ENCODE results near the gene TTBK2. TPM values are rescaled to one million over a fixed set of nuclear protein-coding genes. Genes with fewer than 3 reads are reported as not detected.
A peak's percentile ranks its signal among the peaks of the same experiment; 100 is the strongest.

The TTBK2 gene
- total RNA-seq, 2 donors from 2014 or later, result 6.5 to 22.1 TPM

- intact Hi-C loops (cut with DNase I), result no loop called here
- H3K27me3 ChIP-seq, result no peaks in the 10 kb centered on the region
Measured at GRCh38 chr15:42724276-42724675, 196.3 kb downstream of the TTBK2 start.

DNA sequence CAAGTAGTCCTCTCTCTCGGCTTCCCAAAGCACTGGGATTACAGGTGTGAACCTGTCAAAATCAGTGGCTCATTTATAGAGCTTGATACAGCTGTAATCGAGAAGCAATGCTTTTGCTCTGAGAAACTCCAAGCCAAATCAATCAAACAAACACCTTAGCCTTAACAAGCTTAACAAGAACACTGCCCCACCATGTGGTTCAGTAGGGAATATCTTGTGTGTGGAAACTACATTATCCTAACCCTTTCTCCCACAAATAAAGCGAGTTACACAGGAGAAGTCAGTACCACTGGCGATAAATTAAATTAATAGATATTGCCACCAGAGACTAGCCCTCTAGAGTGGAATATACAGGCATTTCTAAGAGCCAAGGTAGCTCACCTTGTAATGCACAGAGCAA, 197.5 kb downstream of the TTBK2 start:
- peaks cover 0 to 18% of the 10 kb centered on the region in 2 donors for H3K36me3 ChIP-seq (replicated peaks in 1 of 2; ENCODE audit: insufficient read depth in 1 of 2, low read depth in 2 of 2)
- TF ChIP-seq, protein P1, sequence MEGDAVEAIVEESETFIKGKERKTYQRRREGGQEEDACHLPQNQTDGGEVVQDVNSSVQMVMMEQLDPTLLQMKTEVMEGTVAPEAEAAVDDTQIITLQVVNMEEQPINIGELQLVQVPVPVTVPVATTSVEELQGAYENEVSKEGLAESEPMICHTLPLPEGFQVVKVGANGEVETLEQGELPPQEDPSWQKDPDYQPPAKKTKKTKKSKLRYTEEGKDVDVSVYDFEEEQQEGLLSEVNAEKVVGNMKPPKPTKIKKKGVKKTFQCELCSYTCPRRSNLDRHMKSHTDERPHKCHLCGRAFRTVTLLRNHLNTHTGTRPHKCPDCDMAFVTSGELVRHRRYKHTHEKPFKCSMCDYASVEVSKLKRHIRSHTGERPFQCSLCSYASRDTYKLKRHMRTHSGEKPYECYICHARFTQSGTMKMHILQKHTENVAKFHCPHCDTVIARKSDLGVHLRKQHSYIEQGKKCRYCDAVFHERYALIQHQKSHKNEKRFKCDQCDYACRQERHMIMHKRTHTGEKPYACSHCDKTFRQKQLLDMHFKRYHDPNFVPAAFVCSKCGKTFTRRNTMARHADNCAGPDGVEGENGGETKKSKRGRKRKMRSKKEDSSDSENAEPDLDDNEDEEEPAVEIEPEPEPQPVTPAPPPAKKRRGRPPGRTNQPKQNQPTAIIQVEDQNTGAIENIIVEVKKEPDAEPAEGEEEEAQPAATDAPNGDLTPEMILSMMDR (IDR thresholded peaks at IDR 0.05), result peak in 4 of 7 experiments; percentile 6 to 18 (median 12)
- no peak for TF ChIP-seq POLR2A (IDR thresholded peaks at IDR 0.05)
- ATAC-seq, result no peak
- H3K4me1 ChIP-seq, result no peaks in the 10 kb centered on the region
- H3K27me3 ChIP-seq, result no peaks in the 10 kb centered on the region
- no peak overlapping the region for H3K4me3 ChIP-seq
- no peak for DNase-seq
- no peaks in the 10 kb centered on the region for H3K9me3 ChIP-seq
- 76 to 93% methylated on average over 4 of the region's 4 CpGs for whole genome bisulfite sequencing, 2 donors
- no peak overlapping the region for H3K27ac ChIP-seq
- intact Hi-C loops (cut with DNase I), result no loop called here

More at GRCh38 chr15:42724276-42724675, 196.3 kb downstream of the TTBK2 start:
- H3K4me3 ChIP-seq, result no peak overlapping the region
- no peak for ATAC-seq
- WGBS, 2 donors, result 78 to 85% methylated on average over 4 to 6 of the region's 6 CpGs
- peaks cover 0 to 24% of the 10 kb centered on the region in 2 donors for H3K36me3 ChIP-seq (replicated peaks in 1 of 2; ENCODE audit: insufficient read depth in 1 of 2, low read depth in 2 of 2)
- H3K27ac ChIP-seq, result no peak overlapping the region
- DNase-seq, result no peak
- no peaks in the 10 kb centered on the region for H3K9me3 ChIP-seq
- no peak for TF ChIP-seq POLR2A (IDR thresholded peaks at IDR 0.05)
- TF ChIP-seq, protein P1 (IDR thresholded peaks at IDR 0.05), result no peak
- no peaks in the 10 kb centered on the region for H3K4me1 ChIP-seq

DNA sequence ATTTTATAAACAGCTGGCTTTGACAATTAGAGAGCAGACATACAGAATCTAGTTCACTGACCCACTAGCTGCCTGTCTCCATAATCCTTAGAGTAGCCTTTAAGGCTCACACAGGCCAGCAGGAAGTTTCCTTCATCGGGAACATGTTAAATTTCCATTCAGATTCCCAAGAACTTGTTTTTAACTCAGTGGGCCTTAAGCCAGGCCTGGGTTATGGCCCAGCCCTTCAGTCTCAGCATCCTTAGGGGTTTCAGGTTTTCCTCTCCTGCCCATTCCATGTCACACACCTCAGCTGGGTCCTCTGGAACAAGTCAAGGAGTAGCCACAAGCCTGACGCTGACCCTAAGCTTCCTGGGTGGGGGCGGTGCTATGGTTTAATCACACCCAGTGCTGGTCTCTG, 198.7 kb downstream of the TTBK2 start:
- ATAC-seq (no peak), DNase-seq (no peak)
- Histone ChIP-seq H3K9me3 (no peaks in the 10 kb centered on the region), H3K27me3 (no peaks in the 10 kb centered on the region), H3K4me3 (no peak overlapping the region), H3K27ac (no peak overlapping the region), H3K36me3 (replicated peaks in 1 of 2; ENCODE audit: insufficient read depth in 1 of 2, low read depth in 2 of 2) (peaks cover 0 to 13% of the 10 kb centered on the region in 2 donors), H3K4me1 (no peaks in the 10 kb centered on the region)
- intact Hi-C loops (cut with DNase I), result no loop called here
- TF ChIP-seq, protein P1 (IDR thresholded peaks at IDR 0.05), result no peak
- no peak for TF ChIP-seq POLR2A (IDR thresholded peaks at IDR 0.05)
- 77 to 81% methylated on average over 3 of the region's 3 CpGs for whole genome bisulfite sequencing, 2 donors

DNA sequence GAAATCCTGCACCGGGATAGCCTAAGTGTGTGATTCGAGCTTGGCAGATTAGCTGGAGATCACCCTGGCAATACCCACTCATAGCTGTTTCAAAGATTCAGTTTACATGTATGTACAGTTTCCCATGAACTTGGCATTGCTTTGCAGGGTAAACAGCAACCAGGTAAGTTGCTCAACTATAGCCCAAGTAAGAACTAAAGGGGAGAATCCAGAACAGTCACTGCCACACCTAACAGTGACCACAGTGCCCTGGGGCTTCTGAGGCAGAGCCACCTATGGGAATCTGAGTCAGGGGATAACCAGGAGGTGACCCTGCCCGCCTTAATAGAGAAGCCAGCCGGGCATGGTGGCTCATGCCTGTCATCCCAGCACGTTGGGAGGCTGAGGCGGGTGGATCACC, 199.6 kb downstream of the TTBK2 start:
- Histone ChIP-seq H3K4me3 (no peak overlapping the region), H3K9me3 (no peaks in the 10 kb centered on the region), H3K36me3 (replicated peaks in 1 of 2; ENCODE audit: insufficient read depth in 1 of 2, low read depth in 2 of 2) (peaks cover 0 to 11% of the 10 kb centered on the region in 2 donors), H3K27ac (no peak overlapping the region), H3K27me3 (no peaks in the 10 kb centered on the region), H3K4me1 (no peaks in the 10 kb centered on the region)
- DNase-seq, result no peak
- 86 to 89% methylated on average over 5 to 6 of the region's 6 CpGs for WGBS, 2 donors
- intact Hi-C loops (cut with DNase I), result no loop called here
- no peak for TF ChIP-seq POLR2A (IDR thresholded peaks at IDR 0.05)
- TF ChIP-seq, protein P1 (IDR thresholded peaks at IDR 0.05), result no peak
- ATAC-seq, result no peak

DNA sequence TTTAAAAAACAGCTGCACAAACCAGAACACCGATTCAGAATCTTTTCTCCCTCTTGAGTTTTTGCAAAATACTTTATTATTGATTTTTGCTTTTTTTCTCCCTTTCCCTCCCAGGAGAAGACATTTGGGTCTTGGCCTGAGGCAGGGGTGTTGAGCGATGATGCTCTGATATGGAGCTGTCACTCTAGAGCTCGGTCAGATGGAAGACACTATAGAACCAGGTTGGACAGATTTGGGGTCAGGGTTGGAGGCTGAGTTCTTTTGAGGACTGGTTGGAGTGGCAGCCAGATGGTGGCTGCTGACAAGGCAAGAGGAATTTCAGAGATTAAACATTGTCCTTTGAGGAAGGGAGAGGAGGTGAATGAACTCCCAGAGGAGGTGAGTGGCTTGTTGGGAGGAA, 200.5 kb downstream of the TTBK2 start:
- Histone ChIP-seq H3K27ac (no peak overlapping the region), H3K27me3 (no peaks in the 10 kb centered on the region), H3K4me3 (no peak overlapping the region), H3K36me3 (replicated peaks in 1 of 2; ENCODE audit: insufficient read depth in 1 of 2, low read depth in 2 of 2) (peaks cover 0 to 6% of the 10 kb centered on the region in 2 donors), H3K4me1 (no peaks in the 10 kb centered on the region), H3K9me3 (no peaks in the 10 kb centered on the region)
- TF ChIP-seq, protein P1 (IDR thresholded peaks at IDR 0.05), result no peak
- intact Hi-C loops (cut with DNase I), result no loop called here
- no peak for ATAC-seq
- 72 to 80% methylated on average over 3 of the region's 3 CpGs for WGBS, 2 donors
- DNase-seq, result no peak

Data from body of pancreas (tissue), 4 donors.